Cardiac septum (tissue), 1 donor: ENCODE measurements around the gene SPATA21. TPM values are rescaled to one million over a fixed set of nuclear protein-coding genes. Genes with fewer than 3 reads are reported as not detected.
"Not testable (repeated sequence)": the region's sequence is repeated elsewhere in the genome, so short reads cannot be mapped to it uniquely, and the experiment has no call there.

Experiments used
- DNase-seq: peaks from one replicate; pipeline ENCODE4 v3.0.0-alpha.2; 2020; ENCODE audit warnings: low spot score
- intact Hi-C: fragments of 100-400 bp; cut with DNase I; formaldehyde crosslinking; loops from one replicate; pipeline ENCODE4 v1.14.0; 2022
- long read RNA-seq: library from polyadenylated mRNA; unstranded; transcript quantifications from one replicate; pipeline ENCODE4 v2.0.0, GENCODE V29; 2021
- total RNA-seq: library from RNA; stranded (reverse); fragmentation: NEBNext Ultra II Directional; extraction: Animal tissue kit (Norgen Biotek cat#: 25700); gene quantifications from one replicate; pipeline ENCODE4 v1.2.1, GENCODE V29; 2021
- donor health status: DM: no; HTN: no; CAD: no.

Gene SPATA21, protein sequence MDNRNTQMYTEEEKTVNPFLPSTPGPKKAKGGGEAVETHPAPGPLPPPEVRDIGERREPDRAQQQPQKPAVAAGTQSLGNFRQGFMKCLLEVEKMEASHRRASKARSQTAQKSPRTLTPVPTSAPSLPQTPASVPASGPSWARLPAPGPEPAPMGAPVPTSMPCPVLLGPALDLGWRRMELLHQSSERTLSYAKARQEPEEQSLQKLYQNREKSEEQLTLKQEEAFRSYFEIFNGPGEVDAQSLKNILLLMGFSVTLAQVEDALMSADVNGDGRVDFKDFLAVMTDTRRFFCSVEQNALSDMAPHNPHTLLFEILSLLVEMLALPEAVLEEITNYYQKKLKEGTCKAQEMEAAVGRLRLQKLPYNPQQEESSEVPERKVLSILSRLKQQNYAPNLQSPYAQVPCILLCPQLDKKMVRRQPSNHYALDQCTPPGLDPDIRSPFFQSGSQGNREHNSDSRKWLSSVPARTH
- not detected for total RNA-seq
- long read RNA-seq, partial matches to known transcripts, result 0 of 9 reads
- long read RNA-seq, other reads (novel, unspliced or antisense), result 9 of 9 reads

DNA sequence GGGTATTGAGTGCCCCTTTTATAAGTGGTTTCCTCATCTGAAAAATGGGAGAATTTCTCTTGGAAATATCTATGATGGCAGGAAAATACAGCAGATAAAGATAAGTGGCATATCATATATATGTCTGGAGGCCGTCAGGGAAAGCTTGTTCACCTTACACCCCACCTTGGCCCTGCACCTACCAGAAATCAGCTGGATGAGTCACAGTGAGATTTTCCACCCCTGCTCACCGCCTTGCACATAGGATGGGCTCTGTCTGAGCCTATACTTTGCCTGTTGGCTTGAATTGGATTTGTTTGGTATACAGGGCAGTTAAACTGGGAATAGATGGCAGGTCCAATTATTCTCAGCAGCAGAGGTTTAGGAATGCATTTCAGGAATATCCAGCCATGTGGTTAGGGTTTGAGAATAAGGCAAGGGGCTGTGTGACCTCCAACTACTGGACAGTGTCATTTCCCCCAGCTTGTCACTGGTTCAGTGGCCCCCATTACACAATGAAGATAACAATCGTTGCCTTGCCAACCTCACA is at the start of gene SPATA21:
Gene SPATA21 (minus strand): TSS at position 479 of the 529 bp plus-strand sequence. CDS start 6,053 bp downstream, outside the sequence.
- no peak for DNase-seq
- intact Hi-C loops, result no loop called here

DNA sequence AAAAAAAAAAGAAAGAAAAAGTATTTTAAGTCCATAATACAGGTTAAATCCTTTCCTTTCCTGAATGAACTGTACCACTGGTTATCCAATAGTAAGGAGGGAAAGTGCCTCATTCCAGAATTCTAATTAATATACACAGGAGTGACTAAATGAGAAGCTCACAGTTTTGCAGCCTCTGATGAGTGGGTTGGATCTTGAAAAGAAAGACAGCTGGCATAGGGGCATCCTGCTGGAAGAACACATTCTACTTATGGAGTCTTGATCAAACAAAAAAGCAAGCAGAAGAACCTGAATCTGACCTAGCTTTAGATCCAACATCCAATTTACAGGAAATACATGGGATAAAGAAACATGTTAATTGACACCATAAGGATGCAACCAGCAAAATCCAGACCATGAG is 49.8 kb upstream of the SPATA21 start:
- DNase-seq, intact Hi-C loops: not testable (repeated sequence)

DNA sequence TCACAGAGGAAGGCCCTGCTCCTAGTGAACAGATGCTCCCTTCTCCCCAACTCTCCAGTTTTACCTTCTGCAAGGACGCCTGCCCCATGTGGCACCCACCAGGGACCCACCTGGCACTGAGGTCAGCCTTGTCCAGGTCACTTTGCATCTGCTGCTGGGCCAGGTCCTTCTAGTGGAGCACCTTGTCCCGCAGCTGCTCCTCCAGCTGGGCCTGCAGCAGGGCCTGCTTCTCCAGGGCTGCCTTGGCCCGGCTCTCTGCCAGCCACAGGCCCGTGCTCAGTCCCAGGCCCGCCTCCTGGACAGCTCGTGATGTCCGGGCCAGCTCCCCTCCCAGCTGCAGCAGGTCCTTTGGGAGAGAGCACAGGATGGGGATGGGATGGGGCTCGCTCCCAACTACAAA is 49.1 kb upstream of the SPATA21 start:
- intact Hi-C loops, DNase-seq: not testable (repeated sequence)

DNA sequence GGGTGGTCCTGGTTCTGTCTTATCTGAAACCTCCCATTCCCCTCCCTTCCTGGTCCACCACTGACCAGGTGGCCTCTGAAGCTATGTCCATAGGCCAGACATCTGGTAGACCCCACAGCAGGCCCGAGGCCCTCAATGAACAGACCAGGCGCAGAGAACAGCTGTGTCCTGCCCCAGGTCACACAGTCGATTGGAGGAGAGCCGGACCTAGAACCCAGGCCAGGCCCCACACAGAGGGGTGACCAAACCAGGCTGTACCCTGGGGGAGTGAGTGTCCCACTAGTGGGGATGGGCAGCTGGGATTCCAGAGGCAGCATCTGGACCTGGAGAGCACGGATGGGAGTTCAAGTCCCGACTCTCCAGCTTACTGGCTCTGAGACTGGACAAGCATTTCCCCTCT is 47.7 kb upstream of the SPATA21 start:
- no peak for DNase-seq
- intact Hi-C loops, result no loop called here

DNA sequence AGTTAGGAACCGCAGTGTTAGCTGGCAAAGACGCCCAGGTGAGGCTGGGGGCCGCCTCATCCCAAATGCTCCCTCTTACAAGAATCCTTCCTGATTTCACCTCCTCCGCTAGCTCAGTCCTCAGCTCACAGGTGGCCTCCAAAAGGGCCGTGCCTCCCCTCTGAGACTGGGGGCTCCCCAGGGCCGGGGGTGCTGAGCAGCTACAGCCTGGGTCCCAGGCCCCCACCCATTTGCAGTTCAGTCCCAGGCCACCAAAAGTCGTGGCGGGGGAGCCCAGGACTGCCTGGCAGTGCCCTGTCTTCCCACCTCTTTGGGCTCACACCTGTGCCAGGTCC is 47.2 kb upstream of the SPATA21 start:
- no peak for DNase-seq

DNA sequence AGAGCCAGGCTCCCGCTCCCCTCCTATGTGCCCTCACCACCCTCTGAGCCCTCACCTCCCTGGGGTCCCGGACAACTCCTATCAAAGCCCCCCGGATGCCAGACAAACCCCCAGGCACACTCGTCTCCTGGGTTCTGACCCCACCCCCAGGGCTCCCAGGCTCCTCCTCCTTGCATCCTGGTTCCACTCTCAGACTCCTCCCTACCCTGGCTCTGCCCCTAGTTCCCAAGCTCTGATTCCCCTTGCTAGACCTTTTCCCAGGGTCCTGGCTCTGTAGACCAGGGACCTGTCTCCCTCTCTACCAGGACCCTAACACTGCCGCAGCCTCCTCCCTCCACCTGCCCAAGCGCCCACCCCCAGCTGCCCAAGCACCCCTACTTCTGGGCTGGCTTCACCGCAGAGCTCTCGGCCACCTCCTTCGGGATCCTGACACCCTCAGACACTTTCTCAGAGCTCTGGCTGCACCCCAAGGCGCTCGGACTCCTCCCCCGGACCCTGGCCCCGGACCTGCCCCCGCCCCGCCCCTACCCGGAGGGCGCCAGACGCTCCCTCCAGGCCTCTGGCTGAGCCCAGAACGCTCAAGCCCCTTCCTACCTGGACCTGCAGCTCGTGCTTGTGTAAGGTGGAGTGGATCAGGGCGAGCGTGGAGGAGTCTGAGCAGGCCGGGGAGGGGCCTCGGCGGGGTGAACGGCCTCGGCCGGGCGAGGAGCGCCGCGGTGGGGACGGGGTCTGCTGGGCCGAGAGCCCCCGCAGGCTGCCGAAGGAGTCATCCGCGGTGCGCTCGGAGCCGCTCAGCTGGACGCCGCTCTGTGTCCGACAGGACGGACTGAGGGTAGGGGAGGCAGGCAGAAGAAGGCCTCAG is 46.6 kb upstream of the SPATA21 start:
- intact Hi-C loops, DNase-seq: not testable (repeated sequence)

More for the DNA sequence above, 47.2 kb upstream of the SPATA21 start:
- intact Hi-C loops, result no loop called here

DNA sequence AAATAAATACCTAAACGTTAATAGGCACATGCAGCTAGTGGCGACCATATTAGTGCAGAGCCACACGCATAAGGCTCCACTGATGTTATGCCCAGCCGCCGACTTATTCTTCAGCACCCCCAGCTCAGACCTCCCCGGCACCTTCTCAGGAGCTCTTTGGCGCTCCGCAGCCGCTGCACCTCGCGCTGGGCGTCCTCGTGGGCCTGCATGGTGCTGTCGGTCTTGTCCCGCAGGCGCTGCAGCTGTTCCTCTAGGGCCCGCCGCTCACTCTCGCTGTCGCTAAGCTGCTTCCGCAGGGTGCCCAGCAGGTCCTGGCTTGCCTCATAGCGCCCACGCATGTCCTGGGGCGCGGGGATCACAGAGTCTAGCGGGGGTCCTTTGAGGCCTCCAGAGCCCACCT is 45.9 kb upstream of the SPATA21 start:
- DNase-seq, intact Hi-C loops: not testable (repeated sequence)

DNA sequence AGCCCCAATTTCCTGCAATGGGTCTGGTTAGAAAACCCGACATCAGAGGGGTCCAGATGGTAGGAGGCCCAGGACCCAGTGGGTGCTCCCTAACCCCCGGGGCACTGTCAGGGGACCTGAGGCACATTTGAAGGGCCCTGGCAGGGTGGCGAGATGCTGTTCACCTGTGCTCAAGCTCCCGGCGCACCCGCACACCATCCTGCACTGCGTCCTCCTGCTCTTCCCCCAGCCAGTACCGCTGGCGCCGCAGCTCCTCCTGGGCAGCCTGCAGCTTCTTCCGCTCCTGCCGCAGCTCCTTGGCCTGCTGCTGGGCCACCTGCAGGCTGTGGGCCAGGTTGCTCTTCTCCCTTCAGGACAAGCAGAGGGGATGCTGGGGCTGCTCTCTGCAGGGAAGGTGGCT is 40.9 kb upstream of the SPATA21 start:
- no peak for DNase-seq
- intact Hi-C loops, result no loop called here

DNA sequence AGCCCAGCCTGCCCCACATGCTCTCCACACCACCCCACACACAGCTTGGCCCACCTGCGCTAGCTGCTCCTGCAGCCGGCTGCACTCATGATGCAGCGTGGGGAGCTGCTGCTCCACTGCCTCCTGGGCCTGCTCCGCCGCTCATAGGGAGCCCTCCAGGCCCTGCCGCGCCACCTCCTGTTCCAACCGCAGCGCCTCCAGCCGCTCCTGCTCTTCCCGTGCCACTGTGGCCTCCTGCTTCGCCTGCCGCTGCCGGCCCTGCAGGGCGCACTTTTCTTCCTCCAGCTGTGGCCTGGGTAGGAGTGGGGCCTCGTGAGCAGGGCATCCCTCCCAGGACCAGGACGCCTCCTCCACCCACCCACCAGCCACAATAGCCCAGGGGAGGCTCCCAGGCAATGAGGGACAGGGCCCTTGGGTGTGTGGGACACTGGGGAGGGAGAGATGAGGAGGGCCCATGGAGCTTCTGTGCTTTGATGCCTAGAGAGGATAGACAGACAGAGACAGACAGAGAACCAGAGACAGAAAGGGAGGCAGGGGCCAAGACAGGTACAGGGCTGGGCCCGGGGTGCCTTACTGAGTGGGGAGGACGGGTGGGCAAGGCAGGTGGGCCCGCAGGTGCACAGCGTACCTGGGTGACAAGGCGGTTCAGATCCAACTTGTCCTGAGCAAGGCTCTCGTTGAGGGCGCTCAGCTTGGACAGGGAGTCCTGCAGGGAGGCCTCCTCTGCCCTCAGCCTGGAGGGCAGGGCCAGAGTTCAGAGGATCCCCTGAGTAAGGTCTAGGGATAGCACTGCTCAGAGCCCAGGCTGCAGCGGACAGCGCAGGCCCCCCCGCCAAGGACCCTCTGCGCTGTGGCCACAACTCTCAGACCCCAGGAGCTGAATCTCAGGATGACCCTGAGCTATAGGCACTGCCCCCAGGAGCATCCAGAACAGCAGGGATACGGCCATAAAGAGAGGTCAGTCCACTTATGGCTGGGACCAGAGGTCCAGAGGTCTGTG is 38.8 kb upstream of the SPATA21 start:
- intact Hi-C loops, DNase-seq: not testable (repeated sequence)

DNA sequence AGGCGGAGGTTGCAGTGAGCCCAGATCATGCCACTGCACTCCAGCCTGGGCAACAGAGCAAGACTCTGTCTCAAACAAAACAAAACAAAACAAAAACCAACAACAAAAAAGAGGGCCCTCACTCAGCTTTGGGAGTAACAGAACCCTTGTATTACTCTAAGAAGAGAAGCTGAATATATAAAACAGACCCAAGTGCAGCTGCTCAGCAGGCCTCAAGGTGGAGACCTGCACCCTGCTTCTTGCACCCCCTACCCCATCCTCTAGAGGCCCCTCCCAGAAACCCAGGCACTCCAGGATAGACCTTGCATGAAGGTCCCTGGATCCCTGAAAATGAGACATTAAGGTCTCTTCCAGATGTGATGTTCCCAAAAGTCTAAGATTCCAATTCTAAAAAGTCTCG is 37.7 kb upstream of the SPATA21 start:
- DNase-seq, intact Hi-C loops: not testable (repeated sequence)

DNA sequence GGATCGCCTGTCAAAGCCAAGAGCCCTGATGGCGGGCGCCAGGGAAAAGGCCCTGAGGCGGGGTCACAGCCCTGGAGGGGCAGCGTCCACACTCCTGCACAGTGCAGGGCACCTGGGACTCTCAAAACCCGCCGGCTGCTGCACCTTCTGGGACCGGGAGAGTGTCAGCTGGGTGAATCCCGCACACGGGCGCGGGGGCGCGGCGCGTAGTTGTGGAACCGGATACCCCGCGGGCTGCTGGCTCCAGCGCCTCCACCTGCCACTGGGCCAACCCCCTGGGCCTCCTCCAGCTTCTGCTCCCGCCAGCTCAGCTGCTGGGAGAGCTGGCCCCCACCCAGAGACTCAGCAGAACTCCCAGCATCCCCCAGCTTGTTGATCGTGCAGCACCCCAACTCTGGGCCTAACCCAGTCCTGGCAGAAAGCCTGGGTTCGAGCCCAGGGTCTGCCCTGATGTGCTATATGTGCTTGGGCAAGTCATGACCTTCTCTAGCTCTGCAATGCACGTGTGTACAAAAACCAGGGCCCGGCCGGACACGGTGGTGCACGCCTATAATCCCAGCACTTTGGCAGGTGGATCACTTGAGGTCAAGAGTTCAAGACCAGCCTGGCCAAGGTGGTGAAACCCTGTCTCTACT is 37.1 kb upstream of the SPATA21 start:
- intact Hi-C loops, result no loop called here
- DNase-seq, result no peak

DNA sequence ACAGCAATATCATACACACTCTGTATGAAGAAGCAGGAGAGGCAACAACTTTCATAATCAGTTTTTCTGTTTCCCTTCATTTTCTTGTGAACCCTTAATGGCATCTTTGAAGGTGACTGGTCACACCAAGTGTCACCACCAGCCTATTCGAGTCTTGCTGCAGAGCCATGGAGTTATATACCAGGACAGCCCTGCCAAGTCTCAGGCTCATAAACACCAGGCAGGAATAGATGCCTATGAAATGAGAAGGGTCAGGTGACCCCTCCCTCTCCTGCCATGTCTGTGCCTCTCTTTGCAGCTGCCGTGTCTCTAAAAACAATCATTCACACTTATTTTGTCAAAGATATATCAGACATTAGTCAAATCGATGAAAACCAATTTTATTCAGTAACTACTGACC is 31.3 kb upstream of the SPATA21 start:
- no peak for DNase-seq
- intact Hi-C loops, result no loop called here

DNA sequence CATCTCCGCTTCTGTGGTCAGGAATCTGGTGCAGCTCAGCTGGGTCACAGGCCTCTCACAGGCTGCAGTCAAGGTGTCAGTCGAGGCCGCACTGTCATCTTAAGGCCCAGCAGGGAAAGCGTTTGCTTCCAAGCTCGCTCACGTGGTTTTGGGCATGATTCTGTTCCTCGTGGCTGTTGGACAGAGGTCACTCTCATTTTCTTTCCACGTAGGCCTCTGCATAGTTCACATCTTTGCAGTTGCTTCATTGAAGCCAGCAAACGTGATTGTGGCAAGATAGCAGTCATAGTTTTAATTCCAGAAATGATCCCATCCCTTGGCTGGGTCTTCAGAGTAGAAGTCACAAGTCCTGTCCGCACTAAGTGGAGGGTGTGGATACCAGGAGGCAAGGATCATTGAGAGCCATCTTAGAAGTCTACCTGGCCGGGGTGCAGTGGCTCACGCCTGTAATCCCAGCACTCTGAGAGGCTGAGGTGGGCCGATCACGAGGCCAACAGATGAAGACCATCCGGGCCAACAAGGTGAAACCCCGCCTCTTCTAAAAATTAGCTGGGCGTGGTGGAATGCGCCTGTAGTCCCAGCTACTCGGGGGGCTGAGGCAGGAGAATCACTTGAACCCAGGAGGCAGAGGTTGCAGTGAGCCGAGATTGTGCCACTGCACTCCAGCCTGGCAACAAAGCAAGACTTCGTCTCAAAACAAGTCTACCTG is 27.8 kb upstream of the SPATA21 start:
- intact Hi-C loops, result no loop called here
- no peak for DNase-seq

DNA sequence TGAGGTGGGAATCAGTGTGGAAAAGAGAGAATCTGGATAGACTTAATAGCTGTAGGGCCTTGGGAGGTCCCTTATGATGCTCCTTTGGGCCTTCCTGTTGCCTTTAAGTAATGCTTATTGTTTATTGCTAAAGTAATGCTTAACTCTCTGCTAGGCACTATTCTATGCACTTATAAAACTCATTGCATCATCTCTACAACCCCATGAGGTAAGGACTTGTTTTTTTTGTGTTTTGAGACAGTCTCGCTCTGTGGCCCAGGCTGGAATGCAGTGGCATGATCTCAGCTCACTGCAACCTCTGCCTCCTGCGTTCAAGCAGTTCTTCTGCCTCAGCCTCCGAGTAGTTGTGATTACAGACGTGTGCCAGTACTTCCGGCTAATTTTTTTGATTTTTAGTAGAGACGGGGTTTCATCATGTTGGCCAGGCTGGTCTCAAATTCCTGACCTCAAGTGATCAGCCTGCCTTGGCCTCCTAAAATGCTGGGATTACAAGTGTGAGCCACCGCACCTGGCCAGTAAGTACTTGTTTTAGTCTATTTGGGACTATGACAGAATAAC is 25.6 kb upstream of the SPATA21 start:
- no peak for DNase-seq
- intact Hi-C loops, result no loop called here

DNA sequence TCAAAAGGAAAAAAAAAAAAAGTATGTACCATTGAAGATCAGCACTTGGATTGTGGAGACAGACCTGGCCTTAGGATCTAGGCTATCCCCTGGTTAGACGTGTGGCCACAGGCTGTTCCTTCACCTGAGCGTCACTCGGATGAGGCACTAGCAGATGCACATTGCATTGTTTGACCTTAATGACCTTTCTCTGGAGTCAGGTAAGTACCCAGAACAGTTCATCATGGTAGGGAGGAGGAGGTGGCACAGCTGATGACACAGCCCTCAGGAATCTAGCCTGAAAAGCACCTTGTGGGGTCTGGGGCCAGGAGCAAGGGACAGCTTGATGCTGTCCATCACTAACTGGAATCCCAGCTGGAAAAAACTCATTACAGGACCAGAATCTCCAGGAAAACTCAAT is 24.5 kb upstream of the SPATA21 start:
- intact Hi-C loops, result no loop called here
- DNase-seq, result no peak

DNA sequence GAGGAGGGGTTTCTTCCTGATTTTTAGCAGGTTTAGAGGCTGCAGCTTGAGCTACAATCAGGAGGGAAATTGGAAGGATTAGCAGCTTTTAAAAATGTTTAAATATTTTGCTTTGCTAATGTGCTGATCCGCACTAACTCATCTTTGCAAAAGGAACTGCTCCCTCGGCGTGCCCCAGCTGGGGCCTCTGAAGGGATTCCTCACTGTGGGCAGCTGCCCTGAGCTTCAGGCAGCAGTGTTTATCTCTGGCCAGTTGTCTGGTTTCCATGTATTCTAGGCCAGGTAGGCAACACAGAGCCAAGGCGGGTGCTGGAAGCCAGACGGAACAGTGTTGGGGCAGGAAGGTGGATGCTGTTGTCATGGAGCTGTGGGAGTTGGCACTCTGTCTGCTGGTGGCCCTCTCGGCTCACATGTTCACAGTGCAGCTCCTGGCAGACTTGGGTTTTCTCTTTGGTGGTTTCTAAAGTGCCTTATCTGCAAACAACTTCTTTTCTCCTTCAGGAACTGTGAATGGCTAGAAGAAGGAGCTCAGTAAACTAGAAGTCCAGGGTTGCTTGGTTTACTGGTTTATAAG is 22.2 kb upstream of the SPATA21 start:
- intact Hi-C loops, result no loop called here
- no peak for DNase-seq

DNA sequence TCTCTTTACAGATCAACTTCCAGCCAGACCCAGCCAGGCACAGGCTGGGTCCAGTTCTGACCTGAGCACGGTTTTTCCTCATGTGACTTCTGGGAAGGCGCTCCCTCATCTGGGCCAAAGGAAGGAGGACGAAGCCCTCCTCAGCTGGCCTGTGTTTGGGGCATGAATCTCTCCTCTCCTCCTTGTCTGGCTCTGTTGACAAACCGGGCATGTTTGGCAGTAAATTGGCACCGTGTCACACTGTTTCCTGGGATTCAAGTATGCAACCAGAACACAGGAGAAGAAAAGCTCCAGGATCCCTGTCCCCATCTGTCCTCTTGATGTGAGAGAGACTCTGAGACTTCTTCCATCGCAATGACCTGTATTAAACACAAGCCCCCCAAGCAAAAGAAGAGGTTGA is 21.6 kb upstream of the SPATA21 start:
- intact Hi-C loops, result no loop called here
- DNase-seq, result no peak
